GM19099 (cell line): ENCODE results near the gene FAM107B.

Source experiments
- POLR2A ChIP-seq: IDR thresholded peaks from 3 replicates; pipeline ENCODE4 v1.6.1; 2011; ENCODE audit warnings: low read depth; ENCODE audit not compliant: insufficient read length; ENCODE audit errors: extremely low read depth

Gene FAM107B

DNA sequence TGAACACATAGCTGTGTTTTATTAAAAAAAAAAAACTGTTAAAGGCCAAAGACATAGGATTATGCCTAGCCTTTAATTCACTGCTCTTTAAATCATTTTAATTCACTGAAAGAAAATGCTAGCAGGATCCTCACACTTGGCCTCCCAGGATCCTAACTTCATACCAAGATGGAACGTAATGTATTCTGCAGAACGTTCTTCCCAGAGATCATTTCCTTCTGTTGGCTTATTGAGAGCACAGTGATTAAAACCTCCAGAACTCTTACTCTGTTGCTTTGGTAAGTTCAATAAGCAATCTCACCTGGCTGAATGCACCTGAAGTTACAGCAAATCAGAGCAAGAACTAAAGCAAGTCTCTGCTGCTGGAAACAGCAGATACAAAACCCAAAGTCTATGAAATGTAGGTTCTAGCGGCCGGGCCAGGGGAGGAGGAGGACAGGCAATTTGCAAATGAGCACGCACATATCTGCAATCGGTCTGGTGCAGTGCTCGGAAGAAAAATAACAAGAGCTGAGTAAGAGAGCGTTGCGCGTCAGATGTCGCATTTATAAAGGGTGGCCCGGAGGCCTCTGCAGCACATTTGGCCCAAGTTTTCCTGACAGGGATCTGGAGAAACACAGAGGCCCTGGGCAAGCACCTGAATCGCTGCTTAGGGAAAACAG is 193.9 kb downstream of the FAM107B start:
- TF ChIP-seq POLR2A: no peak

DNA sequence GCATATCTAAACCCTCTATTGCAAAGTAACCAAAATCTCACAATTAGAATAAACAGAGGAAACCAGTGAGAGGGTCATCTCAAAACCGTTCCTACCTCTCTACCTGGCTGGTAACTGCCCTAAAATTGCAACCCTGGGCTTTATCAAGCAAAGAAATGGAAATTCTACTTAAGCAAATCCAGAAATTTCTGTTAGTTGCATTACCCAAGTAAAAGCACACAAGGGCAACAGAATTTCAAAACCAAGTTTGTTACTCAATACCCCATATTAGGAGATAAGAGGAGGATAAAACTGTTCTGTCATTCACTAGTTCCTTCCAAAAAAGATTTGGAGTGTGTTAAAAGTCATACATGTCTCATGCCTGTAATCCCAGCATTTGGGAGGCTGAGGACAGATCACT is 195.3 kb downstream of the FAM107B start:
- no peak for TF ChIP-seq POLR2A

DNA sequence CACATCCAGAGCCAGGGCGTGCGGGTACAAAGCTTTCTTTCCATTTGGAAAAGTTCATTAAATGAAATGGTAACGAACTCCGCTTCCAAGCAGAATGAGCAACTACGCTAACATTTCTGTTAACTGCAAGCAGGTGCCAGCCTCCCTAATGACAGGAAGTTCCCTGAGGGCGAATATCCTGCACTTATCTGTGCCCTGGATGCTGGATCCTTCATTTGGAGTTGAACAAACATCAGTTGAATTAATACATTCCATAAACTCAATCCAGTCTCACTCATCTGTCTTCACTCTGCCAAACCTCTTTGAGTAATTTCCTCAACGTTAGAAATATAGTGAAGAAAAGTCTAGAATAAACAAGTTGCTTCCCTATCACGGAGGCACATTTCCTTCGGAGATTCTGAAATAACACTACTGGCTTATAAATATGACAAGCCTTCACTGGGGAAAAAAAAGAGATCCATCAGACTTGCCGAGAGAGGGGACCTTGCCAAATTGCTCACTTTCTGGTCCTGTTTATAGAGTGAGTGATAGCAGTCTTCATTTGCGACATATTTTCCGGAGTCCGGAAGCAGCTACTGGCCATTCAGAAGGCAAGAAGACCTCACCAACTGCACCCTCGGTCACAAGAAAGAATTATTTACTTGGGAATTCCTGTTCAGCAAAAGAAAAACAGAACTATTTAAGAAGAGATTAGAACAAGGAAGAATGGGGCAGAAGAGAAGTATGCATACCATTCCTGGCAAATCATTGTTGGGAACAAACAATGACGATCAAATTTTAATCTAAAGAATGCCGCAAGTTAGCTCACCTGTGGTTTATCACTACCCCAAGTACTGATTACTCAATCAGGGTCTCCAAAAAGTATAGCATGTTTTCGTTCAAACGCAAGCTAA is 196.4 kb downstream of the FAM107B start:
- TF ChIP-seq POLR2A: no peak

DNA sequence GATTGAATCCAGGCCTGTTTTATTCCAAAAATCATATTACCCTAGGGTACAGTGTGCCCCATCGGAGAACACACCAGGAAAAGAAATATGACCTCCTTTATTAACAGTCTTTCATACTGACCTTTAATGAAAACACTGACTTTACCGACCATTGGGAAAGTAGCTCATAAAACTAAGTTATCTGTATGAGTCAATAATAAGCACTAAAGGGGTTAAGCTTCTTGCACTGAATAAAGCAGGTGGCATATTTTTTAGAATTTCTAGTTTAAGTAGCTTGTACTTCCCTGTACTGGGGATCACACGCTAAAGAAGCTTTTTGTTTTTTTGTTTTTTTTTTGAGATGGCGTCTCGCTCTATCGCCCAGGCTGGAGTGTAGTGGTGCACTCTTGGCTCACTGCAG is 199.8 kb downstream of the FAM107B start:
- no peak for TF ChIP-seq POLR2A

DNA sequence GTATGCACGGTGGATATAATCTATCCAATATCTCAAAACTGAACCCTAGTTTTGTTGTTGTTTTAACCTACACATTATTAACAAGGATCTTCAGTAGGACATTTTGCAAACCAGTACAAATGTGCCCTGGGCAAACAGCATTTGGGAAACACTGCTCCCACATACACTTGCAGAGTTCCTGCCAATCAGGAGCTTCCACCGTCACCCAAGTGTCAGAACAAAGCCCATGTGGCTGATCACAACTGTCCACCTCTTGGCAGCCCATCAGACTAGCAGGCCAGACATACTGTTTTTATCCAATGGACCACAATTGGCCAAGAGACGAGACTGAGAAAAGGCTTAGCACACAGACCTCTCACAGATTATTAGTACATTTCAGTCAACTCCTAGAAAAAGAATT is 200.4 kb downstream of the FAM107B start:
- TF ChIP-seq POLR2A: no peak

DNA sequence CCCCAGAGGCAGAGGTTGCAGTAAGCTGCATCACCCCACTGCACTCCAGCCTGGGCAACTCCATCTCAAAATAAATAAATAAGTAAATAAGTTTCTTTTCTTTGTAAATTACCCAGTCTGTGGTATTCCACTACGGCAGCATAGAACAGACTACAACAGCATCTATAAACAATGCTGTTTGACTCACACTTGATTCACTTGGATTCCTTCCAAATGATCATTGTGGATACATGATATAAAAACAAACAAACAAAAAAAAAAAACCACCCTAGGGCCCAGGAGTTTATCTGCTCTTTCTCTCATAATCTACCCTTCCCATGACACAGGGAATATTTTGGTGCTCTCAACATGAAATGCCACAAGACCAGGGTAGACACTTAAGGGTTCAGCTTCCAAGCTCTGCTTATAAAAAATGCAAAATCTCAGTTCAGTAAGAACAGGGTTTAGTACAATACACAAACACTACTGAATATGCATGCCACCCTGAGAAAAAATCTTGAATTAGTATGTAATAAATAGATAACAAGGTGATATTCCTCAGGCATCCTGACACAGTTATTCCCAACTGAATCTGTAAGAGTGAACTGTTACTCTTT is 200.9 kb downstream of the FAM107B start:
- TF ChIP-seq POLR2A: no peak

DNA sequence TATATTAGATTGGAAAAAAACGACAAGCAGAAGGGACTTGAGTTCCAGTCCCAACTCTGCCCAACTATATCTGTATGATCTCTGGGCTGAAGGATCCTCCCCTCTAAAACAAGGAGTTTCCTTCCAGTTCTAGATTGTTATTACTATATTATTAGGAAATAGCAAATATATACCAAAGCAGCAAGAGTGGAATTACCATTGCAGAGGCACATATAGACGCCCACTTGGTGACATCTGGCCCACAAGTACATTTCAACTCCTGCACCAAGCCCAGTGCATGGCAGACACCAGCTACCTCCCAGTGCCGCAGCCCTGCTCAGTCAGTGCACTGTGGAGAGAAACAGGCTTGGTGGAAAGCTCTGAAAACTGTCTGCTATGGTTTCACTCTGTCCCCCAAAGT is 201.9 kb downstream of the FAM107B start:
- no peak for TF ChIP-seq POLR2A

DNA sequence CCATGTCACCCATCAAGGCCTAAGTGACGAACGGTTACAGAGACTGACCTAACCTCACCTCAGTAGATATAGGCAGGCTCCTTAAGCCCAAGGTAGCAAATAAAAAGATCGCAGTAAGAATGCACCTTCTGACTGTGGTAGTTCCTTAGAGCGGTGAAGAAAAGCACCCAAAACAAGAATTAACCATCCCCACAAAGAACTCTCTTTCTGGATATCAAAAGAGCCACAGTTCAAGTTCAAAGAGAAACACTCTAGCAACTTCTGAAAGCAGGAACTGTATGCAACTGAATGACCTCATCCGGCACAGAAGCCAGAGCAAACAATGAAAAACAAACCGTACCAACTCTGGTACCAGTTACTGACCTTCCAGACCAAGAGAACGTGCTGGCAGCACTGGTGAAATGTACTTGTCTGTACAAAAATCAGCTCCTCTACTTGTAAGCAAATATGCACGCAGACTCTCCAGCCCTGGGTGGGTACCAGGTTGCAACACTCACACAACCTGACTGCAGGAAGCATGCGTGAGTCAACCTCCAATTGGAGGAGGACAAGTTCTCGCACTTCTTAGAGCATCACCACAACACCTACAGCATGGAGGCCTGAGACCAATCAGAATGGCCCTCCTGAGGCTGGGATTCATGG is 202.7 kb downstream of the FAM107B start:
- TF ChIP-seq POLR2A: no peak

DNA sequence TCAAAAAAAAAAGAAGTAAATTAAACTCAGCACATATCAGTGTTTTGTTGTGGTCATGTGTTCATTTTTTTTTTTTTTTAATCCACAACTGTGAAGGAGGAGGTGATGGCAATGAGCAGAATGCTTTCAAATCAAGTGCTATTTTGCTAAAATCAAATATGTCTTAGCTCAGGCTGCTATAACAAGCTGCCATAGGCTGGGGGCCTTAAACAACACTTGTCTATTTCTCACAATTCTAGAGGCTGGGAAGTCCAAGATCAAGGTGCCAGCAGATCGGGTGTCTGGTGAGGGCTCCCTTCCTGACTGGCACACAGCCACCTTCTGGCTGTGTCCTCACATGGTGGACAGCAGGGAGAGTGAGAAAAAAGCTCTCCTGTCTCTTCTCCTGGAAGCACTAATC is 203.9 kb downstream of the FAM107B start:
- TF ChIP-seq POLR2A: no peak

DNA sequence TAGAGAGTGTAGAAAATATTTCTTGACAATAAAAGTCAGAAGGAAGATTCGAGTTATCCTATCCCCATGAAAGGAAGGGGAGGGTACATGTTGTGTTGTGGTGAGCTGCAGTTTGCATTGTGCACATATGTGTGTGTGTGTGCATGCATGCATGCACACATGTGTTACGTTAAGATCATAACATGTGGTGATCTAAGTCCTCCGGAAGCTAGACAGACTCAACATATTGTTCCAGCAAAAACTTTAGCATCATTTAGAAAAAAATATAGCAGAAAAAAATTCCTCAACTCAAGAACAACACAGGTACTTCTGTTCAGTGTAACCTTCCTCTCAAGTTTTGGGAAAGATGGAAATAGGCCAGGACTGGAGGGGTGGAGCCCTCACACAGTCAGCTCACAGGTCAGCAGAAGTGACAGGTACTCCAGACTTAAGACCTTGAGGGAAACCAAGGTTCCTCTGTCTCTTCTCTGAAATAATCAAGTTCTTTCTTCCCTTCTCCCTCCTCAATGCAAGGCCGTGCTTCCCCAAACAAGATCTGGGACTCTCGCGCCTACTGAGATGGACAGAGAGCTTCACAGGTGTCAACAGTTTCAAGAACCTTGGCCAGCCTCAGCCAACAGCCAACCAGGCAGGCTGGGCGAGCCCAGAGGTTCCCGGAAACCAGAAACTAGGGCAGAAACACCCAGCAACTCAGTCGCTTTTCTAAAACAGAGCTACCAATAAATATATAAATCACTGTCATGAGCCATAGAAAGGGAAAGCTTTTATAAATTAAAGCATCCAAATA is 205.2 kb downstream of the FAM107B start:
- TF ChIP-seq POLR2A: no peak

DNA sequence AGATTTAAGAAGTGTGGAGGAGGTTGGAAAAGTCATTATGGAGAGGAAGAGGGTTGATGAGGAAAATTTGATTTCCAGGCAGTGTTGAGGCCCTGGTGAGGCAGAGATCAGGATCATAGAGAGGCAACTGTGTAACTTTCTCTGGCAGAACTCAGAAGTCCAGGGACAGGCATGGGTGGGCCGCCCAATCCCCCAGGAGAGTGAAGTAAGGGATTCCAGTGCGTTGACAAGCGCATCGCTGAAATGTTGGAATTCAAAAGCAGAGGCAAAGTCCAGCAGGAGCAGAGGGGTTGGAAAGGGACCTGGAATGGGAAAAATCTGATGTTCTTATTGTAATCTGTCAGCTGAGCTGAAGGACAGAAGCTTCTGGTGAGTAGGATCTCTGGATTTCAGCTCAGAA is 207.3 kb downstream of the FAM107B start:
- no peak for TF ChIP-seq POLR2A

DNA sequence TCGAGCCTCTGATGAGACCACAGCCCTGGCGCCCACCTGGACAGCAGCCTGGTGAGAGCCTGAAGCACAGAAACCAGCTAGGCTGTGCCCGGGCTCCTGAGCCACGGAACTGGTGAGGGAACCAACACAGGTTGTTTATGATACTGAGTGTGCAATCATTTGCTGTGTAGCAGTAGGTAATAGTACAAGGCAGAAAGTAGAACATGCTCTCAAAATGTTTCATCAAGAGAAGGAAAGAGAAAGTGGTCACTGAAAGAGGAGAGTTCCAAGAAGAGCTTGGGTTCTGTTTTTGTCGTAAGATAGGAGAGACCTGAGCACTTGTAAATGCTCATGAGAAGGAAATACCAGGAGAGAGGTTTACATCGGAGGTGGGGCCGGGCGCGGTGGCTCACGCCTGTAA is 208.2 kb downstream of the FAM107B start:
- no peak for TF ChIP-seq POLR2A

DNA sequence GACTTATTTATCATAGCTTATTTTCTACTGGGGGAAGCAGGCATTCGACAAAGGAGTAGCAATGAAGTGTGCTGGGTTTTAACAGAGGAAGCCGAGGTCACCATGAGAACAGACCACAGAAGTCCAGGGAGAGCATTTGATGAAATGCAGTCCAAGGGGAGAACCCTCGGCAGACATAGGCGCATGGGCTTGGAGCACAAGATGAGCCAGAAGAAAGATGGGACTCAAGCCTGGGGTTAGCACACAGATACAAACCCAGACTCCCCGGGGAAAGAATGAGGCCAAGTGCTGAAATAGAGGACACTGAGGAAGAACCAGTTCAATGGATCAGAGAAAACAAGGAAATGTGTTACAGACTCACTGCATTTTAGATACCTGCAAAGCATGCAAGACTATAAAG is 209.5 kb downstream of the FAM107B start:
- no peak for TF ChIP-seq POLR2A

DNA sequence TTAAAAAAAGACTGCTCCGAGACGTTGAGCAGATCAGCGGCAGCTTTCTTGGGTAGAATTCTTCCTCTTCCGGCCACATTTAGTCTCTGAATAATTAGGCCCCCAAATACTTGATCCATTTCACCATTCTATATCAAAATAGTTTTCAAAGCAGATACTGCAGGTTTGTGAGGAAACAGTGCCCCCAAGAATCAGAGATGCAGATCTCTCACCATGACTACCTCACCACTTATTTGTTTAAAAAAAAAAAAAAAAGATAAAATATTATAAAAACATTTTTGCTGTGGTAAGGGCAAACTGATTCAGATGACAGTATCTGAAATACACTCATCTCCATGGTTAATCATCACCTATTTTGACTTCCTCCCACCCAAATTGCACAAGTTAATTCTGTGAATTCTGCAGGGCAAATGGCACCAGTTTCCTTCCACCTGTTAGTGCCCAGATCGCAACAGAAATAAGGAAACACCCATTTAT is 210.4 kb downstream of the FAM107B start:
- no peak for TF ChIP-seq POLR2A

DNA sequence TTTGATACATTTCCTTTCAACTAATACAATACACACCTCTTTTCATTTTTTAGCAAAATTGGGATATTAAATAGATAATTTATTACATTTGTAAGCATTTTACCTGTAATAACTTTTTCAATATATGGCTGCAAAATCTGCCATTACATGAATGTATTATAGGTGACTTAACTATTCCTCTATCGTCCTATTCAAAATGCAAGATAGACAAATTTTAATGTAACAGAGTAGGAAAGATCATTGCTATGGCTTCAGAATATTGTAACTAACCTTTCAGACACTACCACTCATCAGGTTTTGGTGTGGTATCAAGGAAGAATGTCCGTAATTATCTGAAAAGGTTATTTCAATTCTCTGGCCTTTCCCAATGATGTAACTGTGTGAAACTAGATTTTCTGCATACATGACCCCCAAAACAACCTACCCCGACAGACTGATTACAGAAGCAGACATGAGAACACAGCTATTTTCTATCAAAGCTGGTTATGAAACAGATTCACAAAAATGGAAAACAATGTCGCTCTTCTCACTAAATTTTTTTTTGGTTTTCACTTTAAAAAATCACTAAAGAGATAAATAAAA is 211.2 kb downstream of the FAM107B start:
- TF ChIP-seq POLR2A: no peak

DNA sequence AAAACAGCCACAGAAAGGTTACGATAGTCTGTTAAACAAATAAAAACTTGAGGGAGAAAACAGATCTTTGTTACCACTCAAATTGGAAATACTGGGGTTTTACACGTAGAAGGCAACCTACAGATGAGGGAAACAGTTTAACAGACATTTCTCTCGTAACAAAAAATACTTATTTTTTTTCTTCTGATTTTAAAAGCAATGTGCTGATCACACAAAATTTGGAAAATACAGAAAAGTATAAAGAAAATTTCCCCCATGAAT is 211.7 kb downstream of the FAM107B start:
- no peak for TF ChIP-seq POLR2A
